SU-DHL-6 (cell line): ENCODE measurements around the gene UBFD1.

Experiments
- H2AFZ ChIP-seq: fragments of 200-600 bp; sonication (generic); 2 replicates; pipeline ENCODE4 v1.6.1; 2014; ENCODE audit warnings: low read depth, mild to moderate bottlenecking, moderate library complexity, mixed read lengths, antibody characterized with exemption, low read length; ENCODE audit not compliant: severe bottlenecking
- H3F3A ChIP-seq: fragments of 200-600 bp; shearing (Covaris generic); 2 replicates; pipeline ENCODE4 v1.6.0; 2016; ENCODE audit warnings: antibody characterized with exemption, mild to moderate bottlenecking; ENCODE audit not compliant: insufficient read depth
- H3K27ac ChIP-seq: fragments of 200-600 bp; sonication (generic); 2 replicates; pipeline ENCODE4 v1.5.1; 2016; ENCODE audit warnings: low read depth, mild to moderate bottlenecking, low read length, moderate library complexity, mixed read lengths
- H3K27me3 ChIP-seq: fragments of 200-600 bp; sonication (generic), shearing (Covaris generic); 2 replicates; pipeline ENCODE4 v1.6.0; 2014; ENCODE audit warnings: mild to moderate bottlenecking, low read length
- H3K36me3 ChIP-seq: fragments of 200-600 bp; sonication (generic); 2 replicates; pipeline ENCODE4 v1.6.1; 2014; ENCODE audit warnings: mild to moderate bottlenecking, low read length, mixed read lengths
- H3K4me2 ChIP-seq: fragments of 300-600, 200-600 bp; shearing (Covaris generic), sonication (generic); 2 replicates; pipeline ENCODE4 v1.6.0; 2014; ENCODE audit warnings: low read length, low read depth, mild to moderate bottlenecking; ENCODE audit not compliant: poor library complexity, severe bottlenecking
- H3K4me3 ChIP-seq: fragments of 200-600 bp; sonication (generic); 2 replicates; pipeline ENCODE4 v1.5.1; 2014; ENCODE audit warnings: antibody characterized with exemption, low read length, mild to moderate bottlenecking, mixed read lengths; ENCODE audit not compliant: insufficient read depth, poor library complexity, severe bottlenecking
- H3K79me2 ChIP-seq: fragments of 200-600 bp; sonication (generic); 2 replicates; pipeline ENCODE4 v1.6.1; 2014; ENCODE audit warnings: mild to moderate bottlenecking, low read length, moderate library complexity; ENCODE audit not compliant: insufficient read depth
- H3K9ac ChIP-seq: fragments of 200-600 bp; sonication (generic); 2 replicates; pipeline ENCODE4 v1.7.0; 2014; ENCODE audit warnings: mild to moderate bottlenecking, low read length
- H3K9me2 ChIP-seq: fragments of 200-600 bp; sonication (generic); replicated peaks from 2 replicates; pipeline ENCODE4 v1.6.1; 2014; ENCODE audit warnings: low read length; ENCODE audit not compliant: insufficient read depth
- H3K9me3 ChIP-seq: fragments of 200-600 bp; sonication (generic); 2 replicates; pipeline ENCODE4 v1.6.1; 2014; ENCODE audit warnings: low read length, mixed read lengths; ENCODE audit not compliant: insufficient read depth
- H4K20me1 ChIP-seq: fragments of 200-600 bp; sonication (generic); 2 replicates; pipeline ENCODE4 v1.6.1; 2014; ENCODE audit warnings: low read depth, mild to moderate bottlenecking, antibody characterized with exemption, low read length, moderate library complexity, mixed read lengths
- EZH2phosphoT487 ChIP-seq: fragments of 200-600 bp; sonication (generic), shearing (Covaris generic); conservative IDR thresholded peaks from 2 replicates; pipeline ENCODE4 v1.6.1; 2018; ENCODE audit warnings: mild to moderate bottlenecking, antibody characterized with exemption, low read length, moderate library complexity, mixed read lengths
- TF ChIP-seq, protein P1 (sequence below): fragments of 200-600 bp; sonication (generic); IDR thresholded peaks from one replicate; pipeline ENCODE4 v1.5.1; 2017; ENCODE audit warnings: antibody characterized with exemption, mild to moderate bottlenecking, low read length, moderate library complexity; ENCODE audit not compliant: insufficient read depth, poor library complexity, severe bottlenecking

The UBFD1 gene

DNA sequence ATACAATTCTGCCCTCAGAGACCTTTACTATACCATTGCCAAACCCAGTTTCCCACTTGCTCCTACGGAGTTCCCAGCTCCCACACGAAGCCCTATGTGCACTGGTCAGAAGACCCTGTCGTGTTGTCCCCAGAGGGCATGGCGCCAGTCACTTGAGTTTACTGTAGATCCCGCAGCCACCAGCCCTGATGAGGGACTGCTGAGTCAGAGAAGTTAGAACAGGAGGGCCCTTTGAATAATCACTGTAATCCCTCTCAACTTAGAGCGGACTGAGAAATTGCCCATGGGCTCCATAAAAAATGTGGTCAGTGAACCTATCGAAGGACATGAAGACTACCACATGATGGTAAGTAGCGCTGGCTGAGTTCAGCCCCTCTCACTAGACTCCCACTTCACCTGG lies 9.2 kb downstream of the UBFD1 start:
- Histone ChIP-seq H3K27ac (no peak overlapping the region), H3K27me3 (no peaks in the 10 kb centered on the region), H3K9ac (no peak overlapping the region), H3K4me3 (no peak overlapping the region), H3F3A (no peaks in the 10 kb centered on the region; the same call in 1 of the 2 replicates), H3K79me2 (no peaks in the 10 kb centered on the region), H3K4me2 (no peak overlapping the region), H4K20me1 (no peaks in the 10 kb centered on the region), H3K36me3 (no peaks in the 10 kb centered on the region; the same call in 1 of the 2 replicates), H3K9me2 (no peaks in the 10 kb centered on the region), H3K9me3 (no peaks in the 10 kb centered on the region), H2AFZ (no peak overlapping the region)
- no peak for TF ChIP-seq EZH2phosphoT487
- TF ChIP-seq, protein P1, sequence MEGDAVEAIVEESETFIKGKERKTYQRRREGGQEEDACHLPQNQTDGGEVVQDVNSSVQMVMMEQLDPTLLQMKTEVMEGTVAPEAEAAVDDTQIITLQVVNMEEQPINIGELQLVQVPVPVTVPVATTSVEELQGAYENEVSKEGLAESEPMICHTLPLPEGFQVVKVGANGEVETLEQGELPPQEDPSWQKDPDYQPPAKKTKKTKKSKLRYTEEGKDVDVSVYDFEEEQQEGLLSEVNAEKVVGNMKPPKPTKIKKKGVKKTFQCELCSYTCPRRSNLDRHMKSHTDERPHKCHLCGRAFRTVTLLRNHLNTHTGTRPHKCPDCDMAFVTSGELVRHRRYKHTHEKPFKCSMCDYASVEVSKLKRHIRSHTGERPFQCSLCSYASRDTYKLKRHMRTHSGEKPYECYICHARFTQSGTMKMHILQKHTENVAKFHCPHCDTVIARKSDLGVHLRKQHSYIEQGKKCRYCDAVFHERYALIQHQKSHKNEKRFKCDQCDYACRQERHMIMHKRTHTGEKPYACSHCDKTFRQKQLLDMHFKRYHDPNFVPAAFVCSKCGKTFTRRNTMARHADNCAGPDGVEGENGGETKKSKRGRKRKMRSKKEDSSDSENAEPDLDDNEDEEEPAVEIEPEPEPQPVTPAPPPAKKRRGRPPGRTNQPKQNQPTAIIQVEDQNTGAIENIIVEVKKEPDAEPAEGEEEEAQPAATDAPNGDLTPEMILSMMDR: no peak

DNA sequence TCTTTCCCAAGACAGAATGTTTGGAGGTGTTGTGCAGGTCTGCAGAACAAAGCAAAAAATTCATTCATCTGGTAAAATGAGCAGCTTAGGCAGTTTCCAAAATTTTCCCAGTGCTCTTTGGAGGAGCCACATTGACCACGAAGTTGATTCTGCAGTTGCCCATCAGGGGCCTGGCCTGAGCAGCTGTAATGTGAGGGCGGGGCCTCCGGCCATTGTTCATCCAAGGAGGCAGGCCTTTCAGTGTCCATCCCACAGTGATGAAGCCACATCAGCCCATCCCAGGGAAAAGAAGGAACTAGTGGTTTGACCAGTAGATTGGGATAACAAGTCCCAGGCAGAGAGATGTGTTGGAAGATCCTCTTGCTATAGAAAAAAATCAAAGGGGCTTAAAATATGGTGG lies 10.1 kb downstream of the UBFD1 start:
- H4K20me1 ChIP-seq: no peaks in the 10 kb centered on the region
- no peaks in the 10 kb centered on the region for H3K9me2 ChIP-seq
- H3K4me3 ChIP-seq: no peak overlapping the region
- H3K9me3 ChIP-seq: no peaks in the 10 kb centered on the region
- H3K4me2 ChIP-seq: no peak overlapping the region
- H3K27ac ChIP-seq: no peak overlapping the region
- H3F3A ChIP-seq: no peaks in the 10 kb centered on the region; the same call in 1 of the 2 replicates
- no peak overlapping the region for H3K9ac ChIP-seq
- TF ChIP-seq EZH2phosphoT487: no peak
- TF ChIP-seq, protein P1: no peak
- H2AFZ ChIP-seq: no peak overlapping the region
- no peaks in the 10 kb centered on the region for H3K27me3 ChIP-seq
- H3K79me2 ChIP-seq: no peaks in the 10 kb centered on the region
- H3K36me3 ChIP-seq: no peaks in the 10 kb centered on the region; the same call in 1 of the 2 replicates

DNA sequence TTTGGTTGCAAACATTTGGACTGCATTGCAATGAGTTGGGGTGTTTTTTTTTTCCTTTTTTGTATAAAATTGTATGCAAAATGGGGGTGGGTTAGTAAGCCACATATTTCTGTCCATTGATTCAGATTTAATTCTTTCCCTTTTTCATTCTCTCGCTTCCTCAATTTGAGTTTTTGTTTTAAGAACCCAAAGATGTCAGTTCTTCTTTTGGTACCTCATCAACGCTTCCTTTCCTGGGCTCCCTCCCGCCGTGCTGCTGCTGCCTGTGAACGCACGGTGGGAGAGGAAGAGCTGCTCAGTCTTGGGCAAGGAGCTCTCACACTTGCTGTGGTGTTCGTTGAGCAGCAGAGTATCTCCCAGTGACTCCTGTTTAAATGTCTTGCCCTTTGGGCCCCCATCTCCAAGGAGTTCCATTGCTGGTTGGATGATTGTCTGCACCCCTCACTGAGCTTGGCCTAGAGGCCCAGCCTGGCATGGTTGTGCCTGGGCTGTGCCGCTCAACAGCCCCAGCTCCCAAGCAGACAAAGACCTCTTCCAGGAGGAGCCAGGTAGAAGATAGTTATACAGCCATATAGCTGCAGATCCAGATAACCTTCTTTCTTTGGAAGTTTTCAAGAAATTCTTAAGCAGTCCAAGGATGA lies 13.6 kb downstream of the UBFD1 start:
- no peak overlapping the region for H2AFZ ChIP-seq
- H3K4me3 ChIP-seq: no peak overlapping the region
- no peaks in the 10 kb centered on the region for H3K79me2 ChIP-seq
- H3K4me2 ChIP-seq: no peak overlapping the region
- TF ChIP-seq, protein P1: no peak
- no peak for TF ChIP-seq EZH2phosphoT487
- H3K9me3 ChIP-seq: no peaks in the 10 kb centered on the region
- no peaks in the 10 kb centered on the region; the same call in 1 of the 2 replicates for H3F3A ChIP-seq
- no peaks in the 10 kb centered on the region for H3K9me2 ChIP-seq
- H4K20me1 ChIP-seq: no peaks in the 10 kb centered on the region
- H3K36me3 ChIP-seq: no peaks in the 10 kb centered on the region; the same call in 1 of the 2 replicates
- H3K27me3 ChIP-seq: no peaks in the 10 kb centered on the region
- no peak overlapping the region for H3K27ac ChIP-seq
- no peak overlapping the region for H3K9ac ChIP-seq
